Endothelial cell of umbilical vein (primary cell): ENCODE results near the gene PLCD3. TPM values are rescaled to one million over a fixed set of nuclear protein-coding genes. Genes with fewer than 3 reads are reported as not detected.
A peak's percentile ranks its signal among the peaks of the same experiment; 100 is the strongest.

ENCODE experiments used
- BruUV-seq: library from RNA; stranded (reverse); fragments of 400-500 nt; replicated peaks from 2 replicates; lab custom pipeline; 2021; lab: Mats Ljungman, UMichigan
- CTCF ChIA-PET: fragments of 300-600, 350-600 bp; sonication (Branson Sonifier 250); formaldehyde crosslinking; loops from one replicate; lab custom pipeline; 2021; ENCODE audit warnings: antibody characterized with exemption, inconsistent platforms; lab: Charles Lee
- POLR2A ChIA-PET: fragments of 300-600, 350-600 bp; sonication (Branson Sonifier 250); formaldehyde crosslinking; loops from one replicate; lab custom pipeline; 2021; ENCODE audit warnings: antibody characterized with exemption, inconsistent platforms; lab: Charles Lee
- DNase-seq: peaks from one replicate; pipeline ENCODE4 v3.0.0-alpha.2; 2011; ENCODE audit warnings: low read depth, low spot score
- FAIRE-seq: peaks from 2 replicates; lab custom pipeline; 2011; peaks lifted over from hg19 to GRCh38; lab: Jason Lieb, UNC
- H2AFZ ChIP-seq: 2 replicates; pipeline ENCODE4 v1.6.0; 2012; ENCODE audit warnings: low read depth, low read length, control low read depth, inconsistent platforms
- H3K27ac ChIP-seq: 2 replicates; pipeline ENCODE4 v1.5.1; 2011; ENCODE audit warnings: low read depth, mild to moderate bottlenecking, control low read depth, low read length, moderate library complexity; ENCODE audit not compliant: insufficient read depth
- H3K27me3 ChIP-seq, 2 experiments: 2 replicates each; pipeline versions ENCODE4 v1.6.0 to v1.6.1; 2011; ENCODE audit warnings: low read length in 2 of 2, mixed read lengths in 1 of 2; ENCODE audit not compliant: control insufficient read depth in 2 of 2, insufficient read depth in 2 of 2
- H3K36me3 ChIP-seq, 2 experiments: 2 replicates in 1 of 2; 3 replicates in 1 of 2; pipeline ENCODE4 v1.5.1; 2011; ENCODE audit warnings: low read length in 2 of 2, mild to moderate bottlenecking in 1 of 2, moderate library complexity in 1 of 2; ENCODE audit not compliant: control insufficient read depth in 2 of 2, insufficient read depth in 2 of 2; ENCODE audit errors: extremely low read depth in 1 of 2
- H3K4me1 ChIP-seq: 3 replicates; pipeline ENCODE4 v1.5.1; 2011; ENCODE audit warnings: mild to moderate bottlenecking, low read length; ENCODE audit not compliant: control insufficient read depth, insufficient read depth; ENCODE audit errors: extremely low read depth
- H3K4me2 ChIP-seq: 2 replicates; pipeline ENCODE4 v1.6.1; 2011; ENCODE audit warnings: low read length, control low read depth, mixed read lengths; ENCODE audit not compliant: insufficient read depth
- H3K4me3 ChIP-seq, 3 experiments: fragments of 200-600 bp in 1 of 3; sonication (generic), shearing (Covaris generic) in 1 of 3; replicated peaks in 1 of 3; 2 replicates each; pipeline ENCODE4 v1.5.1; 2011 to 2016; ENCODE audit warnings: control low read depth in 3 of 3, low read length in 3 of 3, mild to moderate bottlenecking in 2 of 3, inconsistent platforms in 1 of 3, low read depth in 1 of 3, moderate library complexity in 1 of 3; ENCODE audit not compliant: insufficient read depth in 1 of 3
- H3K79me2 ChIP-seq: 2 replicates; pipeline ENCODE4 v1.6.0; 2012; ENCODE audit warnings: low read length, inconsistent platforms; ENCODE audit not compliant: control insufficient read depth, insufficient read depth
- H3K9ac ChIP-seq: replicated peaks from 2 replicates; pipeline ENCODE3; 2011; ENCODE audit warnings: low read length, control low read depth; ENCODE audit not compliant: insufficient read depth; ENCODE audit errors: extremely low read depth
- H3K9me1 ChIP-seq: replicated peaks from 3 replicates; pipeline ENCODE4 v1.6.0; 2011; ENCODE audit warnings: mild to moderate bottlenecking, low read length; ENCODE audit not compliant: control insufficient read depth, insufficient read depth; ENCODE audit errors: extremely low read depth
- H3K9me3 ChIP-seq: replicated peaks from 2 replicates; pipeline ENCODE4 v1.5.1; 2012; ENCODE audit warnings: low read length, inconsistent platforms; ENCODE audit not compliant: control insufficient read depth, insufficient read depth
- H4K20me1 ChIP-seq: replicated peaks from 2 replicates; pipeline ENCODE3; 2011; ENCODE audit warnings: mild to moderate bottlenecking, low read length; ENCODE audit not compliant: control insufficient read depth, insufficient read depth; ENCODE audit errors: extremely low read depth
- EZH2 ChIP-seq: IDR thresholded peaks from 2 replicates; pipeline ENCODE4 v1.6.1; 2012; ENCODE audit warnings: borderline replicate concordance, low read depth, mild to moderate bottlenecking, moderate library complexity, low read length, inconsistent platforms; ENCODE audit not compliant: severe bottlenecking
- FOS ChIP-seq: IDR thresholded peaks from 2 replicates; pipeline ENCODE4 v1.6.1; 2011; ENCODE audit warnings: mild to moderate bottlenecking, low read length, moderate library complexity, borderline replicate concordance; ENCODE audit not compliant: insufficient read depth
- GATA2 ChIP-seq: IDR thresholded peaks from 2 replicates; pipeline ENCODE4 v1.7.0; 2011; ENCODE audit warnings: low read depth, mild to moderate bottlenecking, moderate library complexity, mixed read lengths, low read length; ENCODE audit not compliant: insufficient read length, insufficient read depth
- JUN ChIP-seq: IDR thresholded peaks from 2 replicates; pipeline ENCODE4 v1.6.1; 2011; ENCODE audit warnings: borderline replicate concordance, low read depth; ENCODE audit not compliant: insufficient read length, insufficient read depth
- MYC ChIP-seq: IDR thresholded peaks from one replicate; pipeline ENCODE4 v1.6.1; 2011; ENCODE audit warnings: mild to moderate bottlenecking, low read depth, low read length
- POLR2A ChIP-seq: IDR thresholded peaks from 2 replicates; pipeline ENCODE4 v1.6.1; 2012; ENCODE audit warnings: low read depth, mild to moderate bottlenecking, control low read depth, low read length
- POLR2AphosphoS5 ChIP-seq: IDR thresholded peaks from 2 replicates; pipeline ENCODE4 v1.6.1; 2012; ENCODE audit warnings: low read depth, mild to moderate bottlenecking, control low read depth, low read length, moderate library complexity; ENCODE audit not compliant: insufficient read depth
- dilution Hi-C: fragments of 300-500 bp; cut with MboI; formaldehyde crosslinking; loops from one replicate; pipeline ENCODE4 v1.15.0; 2019; ENCODE audit warnings: low sequenced_read_pairs; ENCODE audit not compliant: extremely low pct_ligation_motif_present
- intact Hi-C: fragments of 100-400 bp; cut with micrococcal nuclease; formaldehyde crosslinking; loops from one replicate; pipeline ENCODE4 v1.10.0; 2022
- polyA plus RNA-seq, 4 experiments: library from polyadenylated mRNA; depleted of rRNA in 3 of 4; stranded (reverse) in 3 of 4; unstranded in 1 of 4; fragments of >200 nt; gene quantifications; 2 replicates each; pipeline versions ENCODE4 v1.2.1 to v1.2.3, GENCODE V29; 2011 to 2012; ENCODE audit warnings: missing spikeins in 1 of 4
- total RNA-seq: library from RNA; stranded (reverse); gene quantifications from 2 replicates; pipeline ENCODE4 v1.2.3, GENCODE V29; 2021
- TF ChIP-seq, protein P1 (sequence below), 2 donors: IDR thresholded peaks; 1 replicate in 1 of 2; 2 replicates in 1 of 2; pipeline ENCODE4 v1.5.1; 2011; ENCODE audit warnings: low read length in 2 of 2, mild to moderate bottlenecking in 2 of 2, moderate library complexity in 2 of 2, control low read depth in 1 of 2, inconsistent platforms in 1 of 2, low read depth in 1 of 2; ENCODE audit not compliant: insufficient read depth in 1 of 2; ENCODE audit errors: extremely low read depth in 1 of 2
- TF ChIP-seq, protein P2 (sequence below): IDR thresholded peaks from 2 replicates; pipeline ENCODE4 v1.6.1; 2011; ENCODE audit not compliant: insufficient read depth, insufficient read length

Gene PLCD3
- total and polyA plus RNA-seq, 2 donors (not counting 3 experiments of a cell fraction or from before 2014, with no cell fraction given): 30.4 to 43.1 TPM

DNA sequence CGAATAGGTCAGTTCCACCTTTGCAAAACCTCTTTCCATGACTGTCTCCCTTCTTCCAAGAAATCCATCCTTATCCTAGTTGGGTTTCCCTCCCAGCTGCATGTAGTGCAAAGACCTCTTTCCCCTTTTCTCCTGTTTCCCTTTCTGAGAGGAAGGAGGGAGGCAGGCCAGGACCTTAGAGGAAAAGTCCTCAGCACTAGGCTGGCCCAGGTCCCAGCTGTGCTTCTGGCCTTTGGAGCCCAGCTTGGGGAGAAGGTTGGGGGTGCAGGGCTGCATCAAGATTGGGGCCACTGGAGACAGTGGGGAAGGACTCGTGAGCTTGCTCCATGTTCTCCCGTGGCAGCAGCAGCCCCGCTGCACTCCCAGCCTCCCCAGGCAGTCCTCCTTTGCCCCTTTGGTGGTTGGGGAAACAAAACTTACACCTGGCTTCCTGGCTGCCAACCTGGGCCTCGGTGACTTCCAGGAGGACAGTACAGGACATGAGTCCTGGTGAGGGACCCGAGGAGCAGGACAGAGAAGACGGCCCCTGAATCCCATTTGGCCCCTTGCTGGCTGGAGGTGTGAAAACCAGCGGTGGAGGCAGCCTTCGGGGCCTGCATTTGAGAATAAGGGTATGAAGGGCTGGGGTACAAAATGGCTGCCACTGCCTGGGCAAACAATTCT, 29.8 kb upstream of the PLCD3 start:
- H3K4me3 ChIP-seq: peak overlapping the region in 2 of 3 experiments; percentile 4 to 27
- H3K9me1 ChIP-seq: no peaks in the 10 kb centered on the region
- H3K36me3 ChIP-seq: no peaks in the 10 kb centered on the region
- no peak overlapping the region for H3K27ac ChIP-seq
- no peak overlapping the region for H3K9ac ChIP-seq
- POLR2A ChIA-PET: interaction anchor here (0.5 to 3.1 kb wide), 6 partner anchors 7 to 35 kb away, joined by 3 to 189 read pairs (median 5); partner anchors contain the start of genes ACBD4 and HEXIM1
- H3K4me2 ChIP-seq: peak overlapping the region; percentile 28
- FAIRE-seq: no peak
- H3K9me3 ChIP-seq: no peaks in the 10 kb centered on the region
- H4K20me1 ChIP-seq: no peaks in the 10 kb centered on the region
- CTCF ChIA-PET: interaction anchor here (1.1 to 6.0 kb wide), 5 partner anchors 12 to 57 kb away, joined by 3 to 153 read pairs (median 24); partner anchors contain the start of genes ACBD4 and HEXIM1
- no TSS peak for BruUV-seq
- peak overlapping the region; percentile 86 for H2AFZ ChIP-seq
- H3K27me3 ChIP-seq: no peaks in the 10 kb centered on the region
- intact Hi-C loops (no loop called here), dilution Hi-C loops (no loop called here)
- no peak for TF ChIP-seq GATA2
- no peak for TF ChIP-seq MYC
- TF ChIP-seq POLR2AphosphoS5: no peak
- TF ChIP-seq, protein P1, sequence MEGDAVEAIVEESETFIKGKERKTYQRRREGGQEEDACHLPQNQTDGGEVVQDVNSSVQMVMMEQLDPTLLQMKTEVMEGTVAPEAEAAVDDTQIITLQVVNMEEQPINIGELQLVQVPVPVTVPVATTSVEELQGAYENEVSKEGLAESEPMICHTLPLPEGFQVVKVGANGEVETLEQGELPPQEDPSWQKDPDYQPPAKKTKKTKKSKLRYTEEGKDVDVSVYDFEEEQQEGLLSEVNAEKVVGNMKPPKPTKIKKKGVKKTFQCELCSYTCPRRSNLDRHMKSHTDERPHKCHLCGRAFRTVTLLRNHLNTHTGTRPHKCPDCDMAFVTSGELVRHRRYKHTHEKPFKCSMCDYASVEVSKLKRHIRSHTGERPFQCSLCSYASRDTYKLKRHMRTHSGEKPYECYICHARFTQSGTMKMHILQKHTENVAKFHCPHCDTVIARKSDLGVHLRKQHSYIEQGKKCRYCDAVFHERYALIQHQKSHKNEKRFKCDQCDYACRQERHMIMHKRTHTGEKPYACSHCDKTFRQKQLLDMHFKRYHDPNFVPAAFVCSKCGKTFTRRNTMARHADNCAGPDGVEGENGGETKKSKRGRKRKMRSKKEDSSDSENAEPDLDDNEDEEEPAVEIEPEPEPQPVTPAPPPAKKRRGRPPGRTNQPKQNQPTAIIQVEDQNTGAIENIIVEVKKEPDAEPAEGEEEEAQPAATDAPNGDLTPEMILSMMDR (IDR thresholded peaks at IDR 0.05; ENCODE audit: extremely low read depth in 1 of 2, insufficient read depth in 1 of 2, low read depth in 1 of 2, low read length in 2 of 2): no peak
- TF ChIP-seq FOS: no peak
- no peak for TF ChIP-seq JUN
- TF ChIP-seq EZH2: no peak
- TF ChIP-seq, protein P2, sequence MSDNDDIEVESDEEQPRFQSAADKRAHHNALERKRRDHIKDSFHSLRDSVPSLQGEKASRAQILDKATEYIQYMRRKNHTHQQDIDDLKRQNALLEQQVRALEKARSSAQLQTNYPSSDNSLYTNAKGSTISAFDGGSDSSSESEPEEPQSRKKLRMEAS: no peak
- no peak for TF ChIP-seq POLR2A
- peaks cover 28% of the 10 kb centered on the region for H3K4me1 ChIP-seq
- no peak for DNase-seq
- peaks cover 21% of the 10 kb centered on the region for H3K79me2 ChIP-seq
